HG03045 (cell line): ENCODE results near the gene SLC7A5.
"Not testable (repeated sequence)": the region's sequence is repeated elsewhere in the genome, so short reads cannot be mapped to it uniquely, and the experiment has no call there.

Experiments used
- ATAC-seq: cut with Tn5 transposase; IDR thresholded peaks from one replicate; pipeline ENCODE4 v1.9.1; 2021; ENCODE audit warnings: mild to moderate bottlenecking, moderate library complexity; ENCODE audit not compliant: unreplicated experiment

SLC7A5 gene

GRCh38 chr16:87869061-87869878, at the start of gene SLC7A5:
Gene SLC7A5 (minus strand): TSS chr16:87869507. CDS start chr16:87869422, 85 bp downstream.
- peak; percentile 69 for ATAC-seq

- ATAC-seq = no peak
These were observed 49.0 kb upstream of the SLC7A5 start for GRCh38 chr16:87918338-87918737.

GRCh38 chr16:87917503-87917902, 48.2 kb upstream of the SLC7A5 start:
- ATAC-seq = no peak

GRCh38 chr16:87914812-87915211, 45.5 kb upstream of the SLC7A5 start:
- ATAC-seq = no peak

GRCh38 chr16:87914021-87914725, 44.9 kb upstream of the SLC7A5 start:
- not testable (repeated sequence) for ATAC-seq

- not testable (repeated sequence) for ATAC-seq
These were observed 43.4 kb upstream of the SLC7A5 start for GRCh38 chr16:87912691-87913090.

GRCh38 chr16:87911106-87911763, 41.9 kb upstream of the SLC7A5 start:
- not testable (repeated sequence) for ATAC-seq

- ATAC-seq = peak; percentile 71
These were observed 40.1 kb upstream of the SLC7A5 start for GRCh38 chr16:87909203-87909935.

GRCh38 chr16:87908101-87908500, 38.8 kb upstream of the SLC7A5 start:
- not testable (repeated sequence) for ATAC-seq

- not testable (repeated sequence) for ATAC-seq
These were observed 36.2 kb upstream of the SLC7A5 start for GRCh38 chr16:87905521-87905920.

- not testable (repeated sequence) for ATAC-seq
These were observed 35.7 kb upstream of the SLC7A5 start for GRCh38 chr16:87904963-87905362.

- ATAC-seq = not testable (repeated sequence)
These were observed 31.2 kb upstream of the SLC7A5 start for GRCh38 chr16:87900489-87900888.

- no peak for ATAC-seq
These were observed 28.5 kb upstream of the SLC7A5 start for GRCh38 chr16:87897521-87898505.

GRCh38 chr16:87896924-87897520, 27.7 kb upstream of the SLC7A5 start:
- ATAC-seq = not testable (repeated sequence)

GRCh38 chr16:87896176-87896890, 27.0 kb upstream of the SLC7A5 start:
- ATAC-seq = not testable (repeated sequence)

- no peak for ATAC-seq
These were observed 26.4 kb upstream of the SLC7A5 start for GRCh38 chr16:87895641-87896141.

- not testable (repeated sequence) for ATAC-seq
These were observed 24.7 kb upstream of the SLC7A5 start for GRCh38 chr16:87894005-87894404.

- ATAC-seq = no peak
These were observed 22.5 kb upstream of the SLC7A5 start for GRCh38 chr16:87891764-87892163.
